ENCODE results near the gene SARNP. TPM values are rescaled to one million over a fixed set of nuclear protein-coding genes. Genes with fewer than 3 reads are reported as not detected.

SARNP gene
- total RNA-seq, 2 experiments from 2014 or later, result 86.1 to 92.0 TPM

DNA sequence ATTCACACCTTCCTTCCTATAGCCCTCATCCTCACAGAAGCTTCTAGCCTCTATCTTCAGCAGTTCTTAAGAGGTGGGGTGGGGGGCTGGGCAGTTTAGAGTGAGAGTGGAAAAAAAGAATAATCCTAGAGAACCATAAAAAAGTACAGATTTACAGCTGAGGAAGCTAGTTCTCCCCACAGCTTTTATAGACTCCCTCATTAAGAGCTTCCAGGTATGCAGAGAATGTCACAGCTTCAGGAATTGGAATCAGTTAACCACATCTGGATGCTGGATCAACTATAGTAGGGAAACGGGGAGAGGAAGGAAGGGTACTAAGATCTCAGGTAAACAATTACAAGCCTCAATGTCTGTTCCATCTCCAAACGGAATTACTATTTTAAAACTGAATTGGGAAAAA, 62.3 kb downstream of the SARNP start:
- Histone ChIP-seq H2AFZ (ENCODE audit: low read length) (no peak overlapping the region), H3K27ac (ENCODE audit: low read depth, low read length, poor library complexity, severe bottlenecking) (no peak overlapping the region), H3K4me1 (ENCODE audit: insufficient read depth, low read length, poor library complexity, severe bottlenecking) (no peaks in the 10 kb centered on the region), H3K4me2 (ENCODE audit: low read length) (no peak overlapping the region), H3K79me2 (ENCODE audit: insufficient read depth, low read depth, low read length) (no peaks in the 10 kb centered on the region), H3K4me3 (ENCODE audit: low read depth, low read length, poor library complexity, severe bottlenecking) (no peak overlapping the region), H3K9me2 (ENCODE audit: insufficient read depth, low read length) (no peaks in the 10 kb centered on the region), H4K20me1 (ENCODE audit: insufficient read depth, low read length) (no peaks in the 10 kb centered on the region), H3K9me3 (ENCODE audit: low read length) (no peaks in the 10 kb centered on the region), H3K36me3 (ENCODE audit: insufficient read depth, low read length) (peaks cover 100% of the 10 kb centered on the region)
- BruUV-seq (replicated peaks), result no TSS peak
- ChIA-PET POLR2A (interaction anchor here (0.6 to 1.7 kb wide), 3 partner anchors 11 to 314 kb away, joined by 3 to 6 read pairs (median 4); no protein-coding TSS in a partner anchor), CTCF (ENCODE audit: unreplicated experiment) (interaction anchor here (2.1 kb wide), 1 partner anchor 11 kb away, joined by 9 read pairs; no protein-coding TSS in a partner anchor)
- no peak for DNase-seq (ENCODE audit: low spot score)
- intact Hi-C loops (cut with micrococcal nuclease; ENCODE audit: unreplicated experiment), result loop anchor here (5.0 kb wide), 1 partner anchor 37 kb away; no protein-coding TSS in a partner anchor
- TF ChIP-seq EZH2phosphoT487 (IDR thresholded peaks at IDR 0.05; ENCODE audit: borderline replicate concordance, low read depth, low read length), result no peak

DNA sequence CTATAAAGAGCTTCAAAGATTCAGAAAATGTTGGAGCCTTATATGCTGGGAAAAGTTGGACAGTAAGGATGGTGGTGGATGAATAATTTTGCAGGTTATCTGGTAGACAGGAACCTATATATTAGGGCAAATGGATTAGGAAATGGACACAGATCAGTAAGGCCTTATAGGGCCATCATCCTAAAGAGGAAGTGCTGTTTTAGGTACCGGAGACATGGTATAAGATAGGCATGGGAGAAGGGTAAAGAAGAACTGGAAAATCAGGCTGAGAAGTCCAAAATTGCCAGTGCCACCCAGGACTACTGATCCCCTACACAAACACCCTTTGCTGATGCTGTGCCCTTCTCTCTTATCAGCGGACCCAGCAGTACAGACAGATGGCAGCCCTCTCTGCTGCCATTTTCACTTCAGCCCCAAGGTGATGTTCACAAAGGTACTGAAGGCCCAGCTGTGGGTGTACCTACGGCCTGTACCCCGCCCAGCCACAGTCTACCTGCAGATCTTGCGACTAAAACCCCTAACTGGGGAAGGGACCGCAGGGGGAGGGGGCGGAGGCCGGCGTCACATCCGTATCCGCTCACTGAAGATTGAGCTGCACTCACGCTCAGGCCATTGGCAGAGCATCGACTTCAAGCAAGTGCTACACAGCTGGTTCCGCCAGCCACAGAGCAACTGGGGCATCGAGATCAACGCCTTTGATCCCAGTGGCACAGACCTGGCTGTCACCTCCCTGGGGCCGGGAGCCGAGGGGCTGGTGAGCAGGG, 69.1 kb downstream of the SARNP start:
- no peaks in the 10 kb centered on the region for H3K9me2 ChIP-seq (ENCODE audit: insufficient read depth, low read length)
- H2AFZ ChIP-seq (ENCODE audit: low read length), result no peak overlapping the region
- no peaks in the 10 kb centered on the region for H3K9me3 ChIP-seq (ENCODE audit: low read length)
- H3K27ac ChIP-seq (ENCODE audit: low read depth, low read length, poor library complexity, severe bottlenecking), result no peak overlapping the region
- no TSS peak for BruUV-seq (replicated peaks)
- H3K36me3 ChIP-seq (ENCODE audit: insufficient read depth, low read length), result peaks cover 61% of the 10 kb centered on the region
- no peak for TF ChIP-seq EZH2phosphoT487 (IDR thresholded peaks at IDR 0.05; ENCODE audit: borderline replicate concordance, low read depth, low read length)
- TF ChIP-seq, protein P1, sequence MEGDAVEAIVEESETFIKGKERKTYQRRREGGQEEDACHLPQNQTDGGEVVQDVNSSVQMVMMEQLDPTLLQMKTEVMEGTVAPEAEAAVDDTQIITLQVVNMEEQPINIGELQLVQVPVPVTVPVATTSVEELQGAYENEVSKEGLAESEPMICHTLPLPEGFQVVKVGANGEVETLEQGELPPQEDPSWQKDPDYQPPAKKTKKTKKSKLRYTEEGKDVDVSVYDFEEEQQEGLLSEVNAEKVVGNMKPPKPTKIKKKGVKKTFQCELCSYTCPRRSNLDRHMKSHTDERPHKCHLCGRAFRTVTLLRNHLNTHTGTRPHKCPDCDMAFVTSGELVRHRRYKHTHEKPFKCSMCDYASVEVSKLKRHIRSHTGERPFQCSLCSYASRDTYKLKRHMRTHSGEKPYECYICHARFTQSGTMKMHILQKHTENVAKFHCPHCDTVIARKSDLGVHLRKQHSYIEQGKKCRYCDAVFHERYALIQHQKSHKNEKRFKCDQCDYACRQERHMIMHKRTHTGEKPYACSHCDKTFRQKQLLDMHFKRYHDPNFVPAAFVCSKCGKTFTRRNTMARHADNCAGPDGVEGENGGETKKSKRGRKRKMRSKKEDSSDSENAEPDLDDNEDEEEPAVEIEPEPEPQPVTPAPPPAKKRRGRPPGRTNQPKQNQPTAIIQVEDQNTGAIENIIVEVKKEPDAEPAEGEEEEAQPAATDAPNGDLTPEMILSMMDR (conservative IDR thresholded peaks at IDR 0.05; ENCODE audit: low read length), result no peak
- H3K79me2 ChIP-seq (ENCODE audit: insufficient read depth, low read depth, low read length), result peaks cover 18% of the 10 kb centered on the region; the same call in 1 of the 2 replicates
- intact Hi-C loops (cut with micrococcal nuclease; ENCODE audit: unreplicated experiment), result no loop called here
- H3K4me3 ChIP-seq (ENCODE audit: low read depth, low read length, poor library complexity, severe bottlenecking), result no peak overlapping the region
- DNase-seq (ENCODE audit: low spot score), result no peak
- peaks cover 17% of the 10 kb centered on the region; the same call in 1 of the 2 replicates for H4K20me1 ChIP-seq (ENCODE audit: insufficient read depth, low read length)
- CTCF ChIA-PET (ENCODE audit: unreplicated experiment), result no interaction called here
- peaks cover 30% of the 10 kb centered on the region for H3K4me1 ChIP-seq (ENCODE audit: insufficient read depth, low read length, poor library complexity, severe bottlenecking)
- no peak overlapping the region for H3K4me2 ChIP-seq (ENCODE audit: low read length)
- POLR2A ChIA-PET, result interaction anchor here (0.8 to 1.5 kb wide), 5 partner anchors 24 to 78 kb away, joined by 3 to 5 read pairs (median 4); no protein-coding TSS in a partner anchor

DNA sequence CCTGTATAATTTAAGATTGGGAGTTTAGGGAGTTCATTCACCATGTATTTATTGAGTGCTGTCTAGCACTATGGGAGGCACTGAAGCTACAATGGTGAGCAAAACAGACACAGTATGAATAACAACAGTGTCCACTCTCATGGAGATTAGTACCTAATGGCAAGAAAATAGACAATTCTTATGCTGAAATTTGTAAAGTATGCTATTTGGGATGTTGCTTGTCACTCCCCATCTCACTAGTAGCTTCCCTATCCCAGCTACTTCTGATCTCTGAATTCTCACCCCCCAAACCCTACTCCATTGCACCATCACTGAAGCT, 70.7 kb downstream of the SARNP start:
- H3K9me3 ChIP-seq (ENCODE audit: low read length), result no peaks in the 10 kb centered on the region
- no peak overlapping the region for H2AFZ ChIP-seq (ENCODE audit: low read length)
- no peaks in the 10 kb centered on the region for H3K9me2 ChIP-seq (ENCODE audit: insufficient read depth, low read length)
- H4K20me1 ChIP-seq (ENCODE audit: insufficient read depth, low read length), result peaks cover 17% of the 10 kb centered on the region; the same call in 1 of the 2 replicates
- no peak overlapping the region for H3K4me3 ChIP-seq (ENCODE audit: low read depth, low read length, poor library complexity, severe bottlenecking)
- peaks cover 18% of the 10 kb centered on the region; the same call in 1 of the 2 replicates for H3K79me2 ChIP-seq (ENCODE audit: insufficient read depth, low read depth, low read length)
- peak overlapping the region; percentile 43 for H3K27ac ChIP-seq (ENCODE audit: low read depth, low read length, poor library complexity, severe bottlenecking)
- BruUV-seq (replicated peaks), result no TSS peak
- peaks cover 46% of the 10 kb centered on the region; the same call in 1 of the 2 replicates for H3K36me3 ChIP-seq (ENCODE audit: insufficient read depth, low read length)
- intact Hi-C loops (cut with micrococcal nuclease; ENCODE audit: unreplicated experiment), result no loop called here
- no peak for DNase-seq (ENCODE audit: low spot score)
- no peak for TF ChIP-seq EZH2phosphoT487 (IDR thresholded peaks at IDR 0.05; ENCODE audit: borderline replicate concordance, low read depth, low read length)
- TF ChIP-seq, protein P1 (conservative IDR thresholded peaks at IDR 0.05; ENCODE audit: low read length), result no peak
- CTCF ChIA-PET (ENCODE audit: unreplicated experiment), result interaction anchor here (0.5 kb wide), 1 partner anchor 76 kb away, joined by 4 read pairs; no protein-coding TSS in a partner anchor
- peaks cover 39% of the 10 kb centered on the region for H3K4me1 ChIP-seq (ENCODE audit: insufficient read depth, low read length, poor library complexity, severe bottlenecking)
- POLR2A ChIA-PET, result interaction anchor here (0.7 to 2.0 kb wide), 8 partner anchors 9 to 298 kb away, joined by 3 to 8 read pairs (median 4); partner anchors contain the start of genes ORMDL2 and SARNP
- H3K4me2 ChIP-seq (ENCODE audit: low read length), result 0 out of 2 replicates have a peak overlapping the region, but pooled peaks have one; percentile 100
